Central memory CD4-positive, alpha-beta T cell (primary cell): ENCODE data around the gene TUBB4A.
A peak's percentile ranks its signal among the peaks of the same experiment; 100 is the strongest.

ENCODE experiments used
- DNase-seq: peaks from one replicate; pipeline ENCODE4 v3.0.0; 2022

TUBB4A gene

DNA sequence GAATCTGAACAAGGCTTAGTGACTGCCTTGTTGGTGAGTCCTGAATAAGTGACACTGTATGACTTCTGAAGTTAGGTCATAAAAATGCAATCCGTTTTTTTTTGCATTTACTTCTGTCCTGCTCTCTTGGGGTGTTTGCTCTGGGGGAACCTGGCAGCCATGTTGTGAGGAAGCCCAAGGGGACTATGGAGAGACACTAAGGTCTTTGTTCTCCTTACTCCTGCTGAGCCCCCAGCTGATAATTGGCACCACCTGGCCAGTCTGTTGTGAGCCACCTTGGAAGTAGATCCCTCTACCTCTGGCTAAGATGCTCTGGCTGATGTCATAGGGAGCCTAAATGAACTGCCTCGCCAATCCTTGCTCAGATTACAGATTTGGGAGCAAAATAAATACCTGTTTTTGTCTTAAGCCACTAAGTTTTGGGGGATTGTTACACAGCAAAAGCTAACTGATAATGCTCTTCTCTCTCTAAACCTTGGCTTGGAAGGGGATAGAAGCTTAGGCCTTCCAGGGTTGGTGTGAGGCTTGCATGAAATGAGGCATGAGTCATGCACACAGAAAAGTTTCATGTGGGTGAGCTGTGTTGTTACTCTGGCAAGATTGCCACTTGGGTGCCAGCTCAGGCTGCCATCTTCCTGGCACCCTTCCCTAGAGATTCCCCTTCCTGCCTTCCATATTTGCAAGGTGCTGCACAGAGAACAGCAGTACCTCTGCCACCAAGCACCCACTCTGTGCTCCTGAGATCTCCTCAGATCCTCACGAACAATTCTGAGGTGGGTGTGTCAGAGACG is 10.1 kb downstream of the TUBB4A start:
- DNase-seq: no peak

DNA sequence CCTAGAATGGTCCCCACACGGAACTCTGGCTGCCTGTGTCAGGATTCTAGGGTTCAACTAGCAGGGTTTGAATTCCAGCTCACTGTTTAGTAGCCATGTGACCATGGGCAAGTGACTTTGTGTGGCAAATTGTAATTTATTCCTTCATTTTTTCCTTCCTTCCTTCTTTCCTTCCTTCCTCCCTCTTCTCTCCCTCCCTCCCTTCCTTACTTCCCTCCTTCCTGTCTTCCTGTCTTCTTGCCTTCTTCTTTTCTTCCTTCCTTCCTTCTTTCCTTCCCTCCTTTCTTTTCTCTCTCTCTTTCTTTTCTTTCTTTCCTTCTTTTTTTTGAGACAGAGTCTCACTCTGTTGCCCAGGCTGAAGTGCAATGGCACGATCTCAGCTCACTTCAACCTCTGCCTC is 12.0 kb downstream of the TUBB4A start:
- DNase-seq: no peak

DNA sequence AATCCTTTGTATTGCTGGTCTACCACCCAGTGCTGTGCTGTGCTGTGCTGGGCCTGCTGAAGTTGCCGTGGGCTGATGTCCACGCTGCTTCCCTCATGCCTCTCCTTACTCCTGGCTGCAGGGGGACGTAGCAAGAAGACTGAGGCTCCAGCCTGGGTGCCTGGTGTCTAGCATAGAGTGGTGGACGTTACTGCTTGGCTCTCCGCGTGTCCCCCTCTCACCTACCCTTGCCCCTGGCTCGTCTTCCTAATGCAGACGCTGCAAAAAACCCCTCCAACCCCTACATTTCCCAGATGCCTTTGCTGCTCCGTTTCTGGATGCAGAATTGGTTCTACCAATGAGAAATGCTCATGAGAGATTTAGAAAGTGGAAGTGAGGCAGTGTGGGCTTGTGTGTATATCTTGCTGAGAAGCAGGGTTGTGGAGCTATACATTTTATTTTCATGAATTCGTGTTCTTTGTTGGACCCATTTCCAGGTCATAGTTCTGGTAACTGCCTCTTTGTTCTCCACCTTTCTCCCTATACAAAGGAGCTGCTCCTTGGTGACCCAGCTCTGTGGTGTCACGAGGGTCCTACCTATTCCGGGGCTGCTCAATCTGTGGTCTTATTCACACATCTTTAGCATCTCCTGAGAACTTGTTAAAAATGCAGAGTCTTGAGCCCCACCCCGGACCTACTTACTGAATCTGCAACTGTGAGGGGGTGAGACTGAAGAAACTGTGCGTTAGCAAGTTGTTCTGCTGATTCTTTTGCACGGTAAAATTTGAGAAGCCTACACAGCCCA is 12.6 kb downstream of the TUBB4A start:
- DNase-seq: no peak

DNA sequence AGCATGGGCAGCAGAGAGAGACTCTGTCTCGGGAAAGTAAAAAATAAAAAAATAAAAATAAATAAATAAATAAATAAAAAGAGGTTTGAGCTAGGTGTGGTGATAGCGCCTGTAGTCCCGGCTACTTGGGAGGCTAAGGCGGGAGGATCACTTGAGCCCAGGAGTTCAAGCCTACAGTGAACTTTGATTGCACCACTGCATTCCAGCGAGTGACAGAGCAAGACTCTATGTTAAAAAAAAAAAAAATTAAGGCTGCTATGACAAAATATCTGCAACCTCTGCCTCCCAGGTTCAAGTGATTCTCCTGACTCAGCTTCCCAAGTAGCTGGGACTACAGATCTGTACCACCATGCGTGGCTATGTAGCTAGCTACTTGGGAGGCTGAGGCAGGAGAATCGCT is 17.3 kb downstream of the TUBB4A start:
- DNase-seq: no peak

DNA sequence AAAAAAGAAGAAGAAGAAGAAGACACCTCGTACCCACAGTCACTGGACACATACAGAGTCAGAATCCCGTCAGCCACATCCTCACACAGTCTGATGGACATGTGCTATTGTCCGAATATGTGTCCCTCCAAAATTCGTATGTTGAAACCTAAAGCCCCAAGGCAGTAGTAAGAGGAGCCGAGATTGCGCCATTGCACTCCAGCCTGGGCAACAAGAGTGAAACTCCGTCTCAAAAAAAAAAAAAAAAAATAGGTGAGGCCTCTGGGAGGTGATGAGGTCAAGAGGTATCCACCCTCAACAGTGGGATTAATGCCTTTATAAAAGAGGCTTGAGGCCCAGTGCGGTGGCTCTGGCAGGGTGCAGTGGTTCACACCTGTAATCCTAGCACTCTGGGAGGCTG is 17.9 kb downstream of the TUBB4A start:
- DNase-seq: no peak

DNA sequence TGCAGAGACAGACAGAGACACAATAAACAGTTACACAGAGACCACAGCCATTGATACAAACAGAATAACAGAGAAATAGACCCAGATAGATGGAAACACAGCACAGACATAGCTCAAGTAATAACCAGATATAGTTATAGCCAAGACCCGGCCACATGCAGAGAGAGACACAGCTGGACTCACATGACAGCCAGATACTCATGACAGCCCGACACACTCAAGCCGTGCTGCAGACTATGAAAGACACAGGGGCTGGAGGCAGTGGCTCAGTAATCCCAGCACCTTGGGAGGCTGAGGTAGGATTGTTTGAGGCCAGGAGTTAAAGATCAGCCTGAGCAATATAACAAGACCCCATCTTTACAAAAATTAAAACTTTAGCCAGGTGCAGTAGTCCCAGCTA is 18.9 kb downstream of the TUBB4A start:
- DNase-seq: no peak

DNA sequence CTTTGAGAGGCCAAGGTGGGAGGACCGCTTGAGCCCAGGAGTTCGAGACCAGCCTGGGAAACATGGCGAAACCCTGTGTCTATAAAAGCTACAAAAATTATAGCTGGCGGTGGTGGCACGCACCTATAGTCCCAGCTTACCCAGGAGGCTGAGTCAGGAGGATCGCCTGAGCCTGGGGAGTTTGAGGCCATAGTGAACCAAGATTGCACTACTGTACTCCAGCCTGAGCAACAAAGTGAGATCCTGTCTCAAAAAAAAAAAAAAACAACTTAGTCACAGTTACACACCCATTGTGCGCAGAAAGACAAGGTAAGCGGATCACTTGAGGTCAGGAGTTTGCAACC is 19.8 kb downstream of the TUBB4A start:
- no peak for DNase-seq

DNA sequence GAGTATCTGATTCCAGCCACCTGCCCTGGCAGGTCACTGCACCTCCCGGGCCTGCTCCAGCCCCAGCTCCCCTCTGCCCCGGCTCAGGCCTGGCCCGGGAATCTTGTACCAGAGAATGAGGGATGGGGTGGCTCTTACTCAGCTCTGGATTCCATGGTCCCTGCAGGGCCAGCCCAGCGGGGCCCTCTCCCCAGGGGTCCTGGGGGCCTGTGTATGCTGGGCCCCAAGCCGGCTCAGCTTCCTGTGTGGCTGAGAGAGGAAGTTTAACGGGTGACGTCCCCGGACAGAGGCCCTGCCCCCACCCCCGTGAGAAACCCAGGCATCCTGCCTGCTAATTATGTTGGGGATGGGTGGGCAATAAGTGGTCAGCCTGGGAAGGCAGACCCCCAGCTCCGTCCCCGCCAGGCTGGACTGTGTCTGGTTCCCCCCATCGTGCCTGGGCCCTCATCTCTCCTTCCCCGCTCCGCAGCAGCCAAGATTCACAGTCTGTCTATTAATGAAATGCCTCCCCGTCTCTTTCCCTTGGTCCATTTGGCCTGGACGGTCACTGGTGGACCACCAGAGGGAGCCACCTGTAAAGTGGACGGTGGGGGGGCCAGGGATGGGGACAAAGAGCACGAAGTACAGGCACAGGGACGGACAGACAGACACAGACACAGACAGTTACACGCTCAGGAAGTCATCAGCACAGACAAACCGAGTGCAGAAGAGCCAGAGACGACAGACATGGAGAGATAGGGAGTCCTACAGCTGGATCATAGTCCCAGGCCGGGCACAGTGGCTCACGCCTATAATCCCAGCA is 20.4 kb downstream of the TUBB4A start, which contains the start of gene DENND1C:
TSS of gene DENND1C (minus strand) at position 247 of the 802 bp plus-strand sequence. CDS start at position 155, 92 bp downstream.
- peak; percentile 62 for DNase-seq

DNA sequence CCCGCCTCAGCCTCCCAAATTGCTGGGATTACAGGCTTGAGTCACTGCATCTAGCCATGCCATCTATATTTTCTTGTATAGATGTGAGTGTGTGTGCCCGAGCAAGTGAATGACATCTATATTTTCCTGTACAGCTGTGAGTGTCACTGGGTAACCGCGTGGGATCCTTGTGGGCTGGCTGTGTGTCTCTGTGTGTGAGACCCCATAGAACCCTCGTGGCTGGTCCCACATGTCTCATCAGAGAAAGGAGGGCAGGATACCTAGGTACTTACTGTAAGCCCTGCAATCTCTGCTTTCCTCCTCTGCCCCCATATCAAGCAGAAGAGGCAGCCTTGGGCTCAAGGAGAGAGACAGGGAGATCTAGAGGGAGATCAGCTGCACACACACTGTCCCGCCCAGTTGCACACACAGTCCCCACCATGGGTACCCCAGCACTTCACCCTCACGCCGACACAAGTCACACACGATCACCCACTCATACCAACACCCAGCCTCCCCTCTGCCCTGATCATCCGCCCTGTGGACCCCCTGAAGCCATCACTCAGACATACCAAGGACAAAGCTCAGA is 21.2 kb downstream of the TUBB4A start:
- DNase-seq: no peak

DNA sequence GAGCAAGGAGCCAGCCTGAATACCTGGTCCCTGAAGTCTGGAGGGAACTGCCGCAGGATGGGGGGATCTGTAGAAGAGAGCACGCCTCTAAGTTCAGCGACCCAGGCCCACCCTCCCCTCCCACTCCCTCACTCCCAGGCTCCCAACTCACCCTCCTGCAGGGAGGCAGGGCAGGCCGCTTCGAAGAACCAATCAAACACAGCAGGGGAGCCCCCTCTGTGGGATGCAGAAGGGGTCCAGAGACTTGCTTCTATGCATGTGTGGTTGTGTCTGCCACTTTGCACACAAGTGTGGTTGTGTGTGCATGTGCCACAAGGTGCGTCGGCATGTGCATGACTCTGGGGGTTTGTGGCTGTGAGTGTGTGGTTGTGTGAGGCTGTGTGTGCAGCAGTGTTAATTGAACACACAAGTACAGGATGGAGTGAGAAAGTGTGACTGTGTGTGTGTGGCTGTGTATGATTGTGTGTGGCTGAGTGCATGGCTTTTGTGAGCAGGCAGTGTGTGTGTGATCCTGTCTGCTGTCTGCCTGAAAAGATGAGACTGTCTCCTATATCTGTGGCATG is 22.2 kb downstream of the TUBB4A start:
- DNase-seq: no peak

DNA sequence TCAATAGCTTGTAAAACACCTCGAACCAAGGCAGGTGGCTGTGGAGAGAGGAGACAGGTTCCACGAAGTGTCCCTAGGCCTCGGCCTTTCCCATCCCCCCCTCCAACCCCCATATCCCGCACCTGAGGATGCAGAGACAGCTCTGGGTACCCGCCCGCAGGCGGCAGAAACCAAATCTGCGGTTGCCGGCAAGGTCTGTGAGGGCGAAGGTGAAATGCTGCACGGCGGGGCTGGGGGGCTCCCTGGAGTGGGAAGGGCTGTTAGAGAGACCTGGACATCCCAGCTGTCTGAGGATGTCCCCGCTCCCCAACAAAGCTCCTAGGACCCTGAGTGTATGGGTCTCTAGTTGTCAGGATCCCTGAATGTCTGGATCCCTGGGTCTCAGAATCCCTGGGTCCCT is 23.3 kb downstream of the TUBB4A start:
- no peak for DNase-seq

DNA sequence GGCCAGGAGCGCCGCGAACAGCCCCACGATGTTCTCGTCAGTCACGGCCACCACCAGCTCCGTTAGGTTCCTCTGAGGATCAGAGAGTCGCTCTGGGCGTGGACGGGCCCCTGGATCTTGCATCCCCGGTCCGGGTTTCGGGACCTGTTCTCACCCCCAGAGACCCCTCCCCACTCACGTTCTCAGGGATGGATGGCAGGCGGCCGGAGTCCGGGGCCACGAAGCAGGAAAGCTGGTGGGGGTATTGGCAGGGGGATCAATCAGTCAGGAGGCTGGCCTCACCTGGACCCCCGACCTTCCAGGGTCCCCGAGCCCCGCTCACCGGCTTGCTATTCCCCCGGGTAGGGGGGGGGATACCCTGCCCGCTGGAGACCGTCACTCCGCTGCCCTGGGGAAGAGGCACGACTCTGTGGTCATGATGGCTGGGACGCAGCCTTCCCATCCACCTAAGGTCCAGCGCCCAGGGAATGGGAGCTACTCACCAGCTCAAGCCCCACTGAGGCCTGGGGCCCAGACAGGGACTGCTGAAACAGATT is 25.1 kb downstream of the TUBB4A start:
- DNase-seq: no peak

DNA sequence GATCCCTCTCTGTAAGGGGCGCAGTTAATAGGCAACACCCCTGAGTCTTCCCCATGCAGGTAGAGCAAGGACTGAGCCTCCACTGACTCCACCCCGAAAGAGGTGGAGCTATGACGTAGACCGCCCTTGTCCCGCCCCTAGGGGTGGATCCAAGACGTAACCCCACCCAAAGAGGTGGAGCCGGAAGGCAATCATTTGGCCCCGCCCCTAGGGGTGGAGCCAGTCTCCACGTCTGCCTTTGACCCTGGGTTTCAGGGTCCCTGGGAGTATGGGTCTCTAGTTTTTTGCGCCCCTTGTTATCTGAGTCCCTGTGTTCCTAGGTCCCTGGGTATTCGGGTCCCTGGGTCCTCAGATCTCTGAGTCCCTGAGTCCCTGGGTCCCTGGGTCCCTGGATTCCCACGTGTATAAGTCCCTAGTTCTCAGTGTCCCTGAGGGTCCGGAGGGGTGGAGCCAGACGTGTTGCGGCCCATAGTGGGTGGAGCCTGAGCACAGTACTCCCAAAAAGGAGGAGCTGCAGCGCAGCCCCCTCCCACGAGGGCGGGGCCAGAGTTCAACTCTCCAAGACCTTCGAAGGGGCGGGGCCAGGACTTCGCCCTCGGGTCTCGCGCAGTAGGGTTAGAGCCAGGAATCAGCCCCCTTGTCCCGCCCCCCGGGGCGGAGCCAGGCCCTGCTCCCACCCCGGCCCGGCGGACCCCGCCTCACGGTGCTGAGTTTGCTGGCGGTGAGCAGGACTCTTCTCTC is 25.8 kb downstream of the TUBB4A start:
- peak; percentile 65 for DNase-seq

DNA sequence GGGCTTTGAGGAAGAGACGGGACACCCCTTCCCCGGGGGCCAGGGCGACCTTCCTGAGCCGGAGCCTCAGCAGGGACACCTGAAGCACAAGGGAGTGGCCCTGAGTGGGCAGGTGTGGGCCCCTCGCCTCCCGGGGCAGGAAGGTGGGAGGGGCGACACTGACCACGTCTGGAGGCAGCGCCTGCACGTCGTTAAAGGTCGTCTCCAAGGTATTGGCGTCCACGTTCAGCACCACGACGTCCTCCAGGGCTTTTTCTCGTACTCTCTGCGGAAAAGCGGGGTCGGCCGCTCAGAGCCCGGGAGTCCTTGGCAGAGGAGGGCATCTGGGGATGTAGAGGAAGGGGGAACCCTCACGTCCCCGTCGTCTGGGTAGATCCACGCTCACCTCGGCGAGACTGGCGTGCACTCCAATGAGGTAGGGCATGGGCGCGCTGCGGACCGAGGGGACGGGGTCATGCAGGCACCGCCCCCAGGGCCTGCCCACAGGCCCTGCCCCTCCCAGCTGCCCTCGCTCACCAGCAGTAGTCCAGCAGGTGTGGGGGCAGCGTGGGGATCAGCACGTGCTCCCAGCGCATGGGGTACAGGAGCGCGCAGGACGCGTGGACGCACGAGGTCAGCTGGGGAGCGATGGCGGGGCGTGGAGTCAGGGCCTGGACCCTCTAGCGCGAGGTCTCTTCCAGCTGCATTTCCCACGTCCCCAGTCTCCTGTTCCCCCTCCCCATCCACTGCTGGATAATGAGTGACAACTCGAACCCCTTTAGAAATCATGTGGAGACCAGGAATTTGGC is 26.6 kb downstream of the TUBB4A start:
- no peak for DNase-seq

DNA sequence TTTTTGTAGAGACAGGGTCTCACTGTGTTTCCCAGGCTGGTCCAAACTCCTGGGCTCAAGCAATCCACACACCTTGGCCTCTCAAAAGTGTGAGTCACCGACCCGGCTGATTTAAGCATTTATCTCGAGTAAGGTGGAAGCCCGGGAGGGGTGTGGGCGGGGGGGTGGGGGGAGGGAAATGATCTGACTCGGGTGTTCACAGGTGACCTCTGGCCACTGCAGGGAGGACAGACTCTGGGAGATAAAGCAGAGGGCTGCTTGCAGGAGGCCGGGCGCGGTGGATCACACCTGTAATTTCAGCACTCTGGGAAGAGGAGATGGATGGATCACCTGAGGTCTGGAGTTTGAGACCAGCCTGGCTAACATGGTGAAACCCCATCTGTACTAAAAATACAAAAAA is 28.5 kb downstream of the TUBB4A start:
- no peak for DNase-seq

DNA sequence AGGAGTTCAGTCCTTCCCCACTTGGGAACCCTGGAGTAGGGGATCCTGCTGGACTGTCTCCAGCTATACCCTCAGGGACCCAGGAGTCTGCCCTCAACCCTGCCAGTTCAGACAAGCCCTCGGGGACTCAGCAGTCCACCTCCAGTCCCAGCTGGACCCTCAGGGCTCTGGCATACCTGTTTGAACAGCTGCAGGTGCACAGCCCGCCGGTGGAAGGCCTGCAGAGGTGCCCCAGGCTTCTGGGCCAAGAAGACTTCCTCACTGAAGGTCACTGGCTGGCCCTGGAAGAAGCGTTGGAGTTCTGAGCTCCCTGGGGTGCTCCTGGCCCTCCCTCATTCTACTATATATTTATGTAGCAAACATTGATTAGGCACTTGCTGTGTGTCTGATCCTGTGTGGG is 29.4 kb downstream of the TUBB4A start:
- DNase-seq: no peak

DNA sequence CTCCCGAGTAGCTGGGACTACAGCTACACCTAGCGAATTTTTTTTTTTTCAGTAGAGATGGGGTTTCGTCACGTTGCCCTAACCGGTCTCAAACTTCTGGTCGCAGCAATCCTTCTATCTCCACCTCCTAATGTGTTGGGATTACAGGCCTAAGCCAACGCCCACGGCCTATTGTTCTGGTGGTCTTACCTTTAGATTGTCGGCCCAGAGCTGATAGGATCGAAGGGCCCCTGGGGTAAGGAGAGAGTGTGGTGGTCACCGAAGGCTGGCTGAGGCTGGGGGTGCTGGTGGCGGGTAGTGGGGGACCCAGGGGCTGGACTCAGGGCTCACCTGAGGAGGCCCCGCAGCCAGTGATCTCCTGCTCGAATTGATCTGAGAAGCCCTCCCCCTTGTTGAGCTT is 31.0 kb downstream of the TUBB4A start:
- no peak for DNase-seq

DNA sequence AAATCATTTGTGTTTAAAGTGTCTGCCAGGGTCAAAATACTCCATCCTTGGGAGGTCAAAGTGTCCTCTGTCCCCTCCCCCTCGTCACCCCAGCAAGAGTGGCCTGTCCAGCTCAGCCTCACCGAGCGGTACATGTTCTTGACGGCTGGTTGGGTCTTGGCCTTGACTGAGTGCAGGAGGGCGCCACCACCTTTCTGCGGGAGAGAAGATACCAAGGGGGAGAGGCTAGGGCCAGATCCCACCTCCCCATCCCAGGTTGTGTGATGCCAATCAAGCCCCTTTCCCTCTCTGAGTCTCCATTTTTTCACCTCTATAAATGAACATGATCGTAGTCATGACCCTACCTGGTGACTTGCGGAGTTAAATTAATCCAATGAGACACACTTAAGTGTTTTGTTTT is 31.9 kb downstream of the TUBB4A start:
- DNase-seq: no peak

DNA sequence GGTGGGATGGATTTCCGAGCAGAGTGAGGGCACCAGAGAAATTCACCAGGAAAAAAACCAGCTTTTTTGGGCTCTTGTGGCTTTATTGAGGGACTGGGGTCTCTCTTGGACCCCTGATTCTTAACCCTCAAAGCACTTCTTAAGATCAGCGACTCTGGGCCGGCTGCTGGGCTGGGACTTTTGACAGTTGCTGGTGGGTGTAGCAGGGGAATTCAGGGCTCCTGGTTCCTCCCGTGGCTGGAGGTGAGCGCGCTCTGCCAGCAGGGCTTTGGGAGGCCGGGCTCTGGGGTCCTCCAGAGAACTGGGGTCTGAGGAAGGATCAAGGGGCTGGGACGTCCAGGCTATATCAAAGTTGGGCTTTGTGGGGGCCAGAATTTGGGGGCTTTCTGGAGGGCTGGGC is 34.7 kb downstream of the TUBB4A start:
- DNase-seq: no peak

DNA sequence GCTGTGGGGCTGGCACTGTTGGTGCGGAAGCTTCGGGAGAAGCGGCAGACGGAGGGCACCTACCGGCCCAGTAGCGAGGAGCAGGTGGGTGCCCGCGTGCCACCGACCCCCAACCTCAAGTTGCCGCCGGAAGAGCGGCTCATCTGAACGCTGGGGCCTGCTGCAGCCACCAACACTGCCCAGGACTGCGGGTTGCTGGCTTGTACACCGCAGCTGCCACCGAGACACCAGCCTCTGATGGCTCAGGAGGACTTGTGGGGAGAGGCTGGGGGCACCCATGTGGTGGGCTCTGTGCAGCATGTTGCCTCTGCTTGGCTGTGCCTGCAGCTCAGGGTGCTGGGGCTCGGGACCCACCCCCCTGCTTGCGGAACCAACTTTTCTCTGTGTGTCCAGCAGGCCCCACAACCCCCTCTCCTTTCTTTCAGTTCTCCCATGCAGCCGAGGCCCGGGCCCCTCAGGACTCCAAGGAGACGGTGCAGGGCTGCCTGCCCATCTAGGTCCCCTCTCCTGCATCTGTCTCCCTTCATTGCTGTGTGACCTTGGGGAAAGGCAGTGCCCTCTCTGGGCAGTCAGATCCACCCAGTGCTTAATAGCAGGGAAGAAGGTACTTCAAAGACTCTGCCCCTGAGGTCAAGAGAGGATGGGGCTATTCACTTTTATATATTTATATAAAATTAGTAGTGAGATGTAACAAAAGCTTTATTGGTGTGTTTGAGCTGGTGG is 35.4 kb downstream of the TUBB4A start:
- DNase-seq: no peak
